MM.1S (cell line): Measurements from ENCODE around the gene CDC14A.

Experiments used
- DNase-seq: peaks from one replicate; pipeline ENCODE4 v3.0.0-alpha.2; 2015
- H2AFZ ChIP-seq: fragments of 300-600 bp; sonication (generic); 2 replicates; pipeline ENCODE4 v1.6.0; 2016; ENCODE audit warnings: antibody characterized with exemption, low read length
- H3F3A ChIP-seq: fragments of 300-600 bp; sonication (generic); 2 replicates; pipeline ENCODE4 v1.6.1; 2016; ENCODE audit warnings: mild to moderate bottlenecking, antibody characterized with exemption, low read length, moderate library complexity, mixed read lengths; ENCODE audit not compliant: insufficient read depth
- H3K27ac ChIP-seq: fragments of 300-600 bp; sonication (generic); 2 replicates; pipeline ENCODE4 v1.5.1; 2016; ENCODE audit warnings: mild to moderate bottlenecking, low read length
- H3K27me3 ChIP-seq: fragments of 300-600 bp; sonication (generic); replicated peaks from 2 replicates; pipeline ENCODE4 v1.6.0; 2016; ENCODE audit warnings: low read length; ENCODE audit not compliant: insufficient read depth
- H3K36me3 ChIP-seq: fragments of 300-600 bp; sonication (generic); replicated peaks from 2 replicates; pipeline ENCODE4 v1.6.1; 2016; ENCODE audit warnings: mild to moderate bottlenecking, low read length, mixed read lengths; ENCODE audit not compliant: insufficient read depth
- H3K4me1 ChIP-seq: fragments of 300-600 bp; sonication (generic); 2 replicates; pipeline ENCODE4 v1.6.1; 2016; ENCODE audit warnings: low read length, mixed read lengths
- H3K4me2 ChIP-seq: fragments of 300-600 bp; sonication (generic); 2 replicates; pipeline ENCODE4 v1.6.0; 2016; ENCODE audit warnings: low read depth, low read length
- H3K4me3 ChIP-seq: fragments of 300-600 bp; sonication (generic); 2 replicates; pipeline ENCODE4 v1.5.1; 2016; ENCODE audit warnings: low read length, mixed read lengths
- H3K79me2 ChIP-seq: fragments of 300-600 bp; sonication (generic); 2 replicates; pipeline ENCODE4 v1.6.1; 2016; ENCODE audit warnings: mixed run types, low read length, mixed read lengths
- H3K9ac ChIP-seq: fragments of 300-600 bp; sonication (generic); 2 replicates; pipeline ENCODE4 v1.6.1; 2016; ENCODE audit warnings: low read length, mixed read lengths
- H3K9me2 ChIP-seq: fragments of 300-600 bp; sonication (generic); replicated peaks from 2 replicates; pipeline ENCODE4 v1.6.1; 2016; ENCODE audit warnings: mild to moderate bottlenecking, low read length, mixed read lengths; ENCODE audit not compliant: insufficient read depth
- H3K9me3 ChIP-seq: fragments of 300-600 bp; sonication (generic); replicated peaks from 2 replicates; pipeline ENCODE4 v1.6.1; 2016; ENCODE audit warnings: mild to moderate bottlenecking, low read length, mixed read lengths; ENCODE audit not compliant: insufficient read depth
- H4K20me1 ChIP-seq: fragments of 300-600 bp; sonication (generic); 2 replicates; pipeline ENCODE4 v1.6.1; 2016; ENCODE audit warnings: mild to moderate bottlenecking, low read length, moderate library complexity, mixed read lengths; ENCODE audit not compliant: insufficient read depth
- EZH2 ChIP-seq: fragments of 300-600 bp; sonication (generic); optimal IDR thresholded peaks from 2 replicates; pipeline ENCODE3; 2017; ENCODE audit warnings: low read depth, mild to moderate bottlenecking, antibody characterized with exemption, low read length, mixed read lengths
- EZH2phosphoT487 ChIP-seq: fragments of 300-600 bp; sonication (generic); IDR thresholded peaks from 2 replicates; pipeline ENCODE4 v1.6.1; 2018; ENCODE audit warnings: antibody characterized with exemption, low read length
- TF ChIP-seq, protein P1 (sequence below): fragments of 300-600 bp; sonication (generic); IDR thresholded peaks from 2 replicates; pipeline ENCODE4 v1.5.1; 2016; ENCODE audit warnings: antibody characterized with exemption, low read length, mixed read lengths

Gene CDC14A

DNA sequence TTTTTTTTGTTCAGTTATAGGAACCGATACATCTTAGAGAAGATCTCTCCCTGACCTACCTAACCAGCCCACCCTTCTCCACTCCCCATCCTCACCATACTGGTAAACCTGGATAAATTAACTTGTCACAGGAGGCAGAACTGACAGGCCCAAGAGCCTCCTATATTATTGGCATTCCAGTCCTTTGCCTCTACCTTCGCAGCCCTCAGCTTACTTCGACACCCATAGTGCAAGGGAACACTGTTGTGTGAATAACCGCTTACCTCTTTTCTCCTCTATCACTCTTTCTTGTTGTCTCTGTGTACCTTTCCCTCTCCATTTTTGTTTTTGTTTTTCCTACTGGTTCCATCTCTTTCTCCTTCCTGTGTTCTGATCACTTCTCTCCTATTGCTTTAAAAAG lies 58.7 kb downstream of the CDC14A start:
- no peaks in the 10 kb centered on the region for H3K36me3 ChIP-seq
- H3K4me3 ChIP-seq, result no peak overlapping the region
- no peaks in the 10 kb centered on the region for H3K79me2 ChIP-seq
- no peak overlapping the region for H3K27ac ChIP-seq
- H3K27me3 ChIP-seq, result no peaks in the 10 kb centered on the region
- no peak overlapping the region for H2AFZ ChIP-seq
- H3K9me2 ChIP-seq, result no peaks in the 10 kb centered on the region
- no peak overlapping the region for H3K4me2 ChIP-seq
- H3F3A ChIP-seq, result no peaks in the 10 kb centered on the region
- H3K9ac ChIP-seq, result no peak overlapping the region
- no peaks in the 10 kb centered on the region for H3K9me3 ChIP-seq
- TF ChIP-seq, protein P1, sequence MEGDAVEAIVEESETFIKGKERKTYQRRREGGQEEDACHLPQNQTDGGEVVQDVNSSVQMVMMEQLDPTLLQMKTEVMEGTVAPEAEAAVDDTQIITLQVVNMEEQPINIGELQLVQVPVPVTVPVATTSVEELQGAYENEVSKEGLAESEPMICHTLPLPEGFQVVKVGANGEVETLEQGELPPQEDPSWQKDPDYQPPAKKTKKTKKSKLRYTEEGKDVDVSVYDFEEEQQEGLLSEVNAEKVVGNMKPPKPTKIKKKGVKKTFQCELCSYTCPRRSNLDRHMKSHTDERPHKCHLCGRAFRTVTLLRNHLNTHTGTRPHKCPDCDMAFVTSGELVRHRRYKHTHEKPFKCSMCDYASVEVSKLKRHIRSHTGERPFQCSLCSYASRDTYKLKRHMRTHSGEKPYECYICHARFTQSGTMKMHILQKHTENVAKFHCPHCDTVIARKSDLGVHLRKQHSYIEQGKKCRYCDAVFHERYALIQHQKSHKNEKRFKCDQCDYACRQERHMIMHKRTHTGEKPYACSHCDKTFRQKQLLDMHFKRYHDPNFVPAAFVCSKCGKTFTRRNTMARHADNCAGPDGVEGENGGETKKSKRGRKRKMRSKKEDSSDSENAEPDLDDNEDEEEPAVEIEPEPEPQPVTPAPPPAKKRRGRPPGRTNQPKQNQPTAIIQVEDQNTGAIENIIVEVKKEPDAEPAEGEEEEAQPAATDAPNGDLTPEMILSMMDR, result no peak
- TF ChIP-seq EZH2 (no peak), EZH2phosphoT487 (no peak)
- no peaks in the 10 kb centered on the region for H4K20me1 ChIP-seq
- DNase-seq, result no peak
- no peaks in the 10 kb centered on the region for H3K4me1 ChIP-seq

- Histone ChIP-seq H3K4me1 (no peaks in the 10 kb centered on the region), H4K20me1 (no peaks in the 10 kb centered on the region), H3K27me3 (no peaks in the 10 kb centered on the region), H2AFZ (no peak overlapping the region), H3K9me2 (no peaks in the 10 kb centered on the region), H3K4me3 (no peak overlapping the region), H3K9me3 (no peaks in the 10 kb centered on the region), H3K36me3 (no peaks in the 10 kb centered on the region), H3K27ac (no peak overlapping the region), H3K9ac (no peak overlapping the region), H3K4me2 (no peak overlapping the region), H3F3A (no peaks in the 10 kb centered on the region), H3K79me2 (no peaks in the 10 kb centered on the region)
- no peak for TF ChIP-seq EZH2
- TF ChIP-seq, protein P1, result no peak
- no peak for TF ChIP-seq EZH2phosphoT487
- DNase-seq, result no peak
These were observed 59.3 kb downstream of the CDC14A start for GRCh38 chr1:100411574-100411973.

GRCh38 chr1:100413035-100413434 lies 60.7 kb downstream of the CDC14A start:
- Histone ChIP-seq H3K4me3 (no peak overlapping the region), H3K4me2 (no peak overlapping the region), H3K27me3 (no peaks in the 10 kb centered on the region), H3K9ac (no peak overlapping the region), H3F3A (no peaks in the 10 kb centered on the region), H3K79me2 (no peaks in the 10 kb centered on the region), H3K9me2 (no peaks in the 10 kb centered on the region), H2AFZ (no peak overlapping the region), H3K36me3 (no peaks in the 10 kb centered on the region), H3K27ac (no peak overlapping the region), H3K9me3 (no peaks in the 10 kb centered on the region), H3K4me1 (no peaks in the 10 kb centered on the region), H4K20me1 (no peaks in the 10 kb centered on the region)
- no peak for DNase-seq
- TF ChIP-seq, protein P1, result no peak
- no peak for TF ChIP-seq EZH2phosphoT487
- no peak for TF ChIP-seq EZH2
